Esophagus squamous epithelium (tissue), 5 donors: ENCODE results near the gene HUS1. TPM values are rescaled to one million over a fixed set of nuclear protein-coding genes. Genes with fewer than 3 reads are reported as not detected.

Experiments used
- DNase-seq: peaks from one replicate; lab custom pipeline; 2025; lab: John Stamatoyannopoulos, UW
- H3K27ac ChIP-seq, 4 donors: fragments of 200-600 bp; sonication (generic); one replicate each; pipeline ENCODE4 v1.5.1; 2016 to 2019; ENCODE audit warnings: mild to moderate bottlenecking in 1 of 4
- H3K27me3 ChIP-seq, 4 donors: fragments of 200-600 bp; sonication (generic); 1 replicate in 3 of 4; 2 replicates in 1 of 4; pipeline versions ENCODE4 v1.5.1 to v1.6.0; 2017 to 2021; ENCODE audit warnings: antibody characterized with exemption in 1 of 4
- H3K36me3 ChIP-seq, 3 donors: fragments of 200-600 bp; sonication (generic); one replicate each; pipeline ENCODE4 v1.5.1; 2016 to 2019
- H3K4me1 ChIP-seq, 3 donors: fragments of 200-600 bp; sonication (generic); one replicate each; pipeline ENCODE4 v1.5.1; 2017 to 2019
- H3K4me3 ChIP-seq, 4 donors: fragments of 200-600 bp; sonication (generic); 1 replicate in 3 of 4; 2 replicates in 1 of 4; pipeline ENCODE4 v1.5.1; 2016 to 2019; ENCODE audit warnings: mild to moderate bottlenecking in 2 of 4, moderate library complexity in 1 of 4
- H3K9me3 ChIP-seq, 3 donors: fragments of 200-600 bp; sonication (generic); one replicate each; pipeline ENCODE4 v1.5.1; 2016 to 2019
- POLR2A ChIP-seq, 4 donors: fragments of 450-650 bp; IDR thresholded peaks; one replicate each; pipeline ENCODE4 v1.6.1; 2017; ENCODE audit warnings: antibody characterized with exemption in 4 of 4, mild to moderate bottlenecking in 4 of 4, moderate library complexity in 3 of 4
- WGBS, 2 donors: methylation state at CpG; one replicate each; pipeline ENCODE4 v1.1.5; 2018; 5-methylcytosine and 5-hydroxymethylcytosine counted together
- intact Hi-C: fragments of 100-400 bp; cut with DNase I; formaldehyde crosslinking; loops from one replicate; pipeline ENCODE4 v1.15.0; 2022
- total RNA-seq, 4 donors: library from RNA; depleted of rRNA; stranded (reverse); fragments of >200 nt; gene quantifications; one replicate each; pipeline ENCODE4 v1.1.0, GENCODE V29; 2016
- TF ChIP-seq, protein P1 (sequence below), 6 experiments: fragments of 450-650 bp in 4 of 6; fragments of 200-600 bp in 2 of 6; sonication (generic) in 2 of 6; IDR thresholded peaks; one replicate each; pipeline ENCODE4 v1.5.1; 2016 to 2019; ENCODE audit warnings: antibody characterized with exemption in 6 of 6, mild to moderate bottlenecking in 4 of 6, moderate library complexity in 4 of 6
- donor health status: DM: yes; HTN: yes; CAD: no.

HUS1 gene
- total RNA-seq, 4 donors from 2014 or later, result 15.2 to 31.6 (median 24.0) TPM

DNA sequence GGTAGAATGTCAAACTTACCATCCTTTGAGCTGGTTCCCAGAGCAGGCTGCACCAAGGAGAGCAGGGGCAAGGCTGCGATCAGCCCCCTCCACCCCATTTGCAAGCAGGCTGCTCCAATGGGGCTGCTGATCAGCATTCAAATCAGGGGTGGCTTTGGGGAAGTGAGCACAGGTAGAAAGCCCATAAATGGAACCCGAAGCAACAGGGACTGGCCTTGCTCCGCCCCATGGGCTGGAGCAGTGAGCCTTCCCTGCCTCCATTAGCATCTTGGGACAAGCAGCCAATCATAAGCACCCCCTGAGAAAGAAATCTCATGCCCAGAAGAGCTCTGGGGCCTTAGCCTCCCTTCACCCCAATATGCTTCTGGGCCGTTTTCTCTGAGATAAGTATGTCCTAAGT, 27.2 kb downstream of the HUS1 start:
- no peaks in the 10 kb centered on the region for H3K27me3 ChIP-seq
- 78 to 86% methylated on average over 4 of the region's 4 CpGs for whole genome bisulfite sequencing, 2 donors
- H3K27ac ChIP-seq, result no peak overlapping the region
- no peaks in the 10 kb centered on the region for H3K9me3 ChIP-seq
- TF ChIP-seq POLR2A (IDR thresholded peaks at IDR 0.05), result no peak
- TF ChIP-seq, protein P1, sequence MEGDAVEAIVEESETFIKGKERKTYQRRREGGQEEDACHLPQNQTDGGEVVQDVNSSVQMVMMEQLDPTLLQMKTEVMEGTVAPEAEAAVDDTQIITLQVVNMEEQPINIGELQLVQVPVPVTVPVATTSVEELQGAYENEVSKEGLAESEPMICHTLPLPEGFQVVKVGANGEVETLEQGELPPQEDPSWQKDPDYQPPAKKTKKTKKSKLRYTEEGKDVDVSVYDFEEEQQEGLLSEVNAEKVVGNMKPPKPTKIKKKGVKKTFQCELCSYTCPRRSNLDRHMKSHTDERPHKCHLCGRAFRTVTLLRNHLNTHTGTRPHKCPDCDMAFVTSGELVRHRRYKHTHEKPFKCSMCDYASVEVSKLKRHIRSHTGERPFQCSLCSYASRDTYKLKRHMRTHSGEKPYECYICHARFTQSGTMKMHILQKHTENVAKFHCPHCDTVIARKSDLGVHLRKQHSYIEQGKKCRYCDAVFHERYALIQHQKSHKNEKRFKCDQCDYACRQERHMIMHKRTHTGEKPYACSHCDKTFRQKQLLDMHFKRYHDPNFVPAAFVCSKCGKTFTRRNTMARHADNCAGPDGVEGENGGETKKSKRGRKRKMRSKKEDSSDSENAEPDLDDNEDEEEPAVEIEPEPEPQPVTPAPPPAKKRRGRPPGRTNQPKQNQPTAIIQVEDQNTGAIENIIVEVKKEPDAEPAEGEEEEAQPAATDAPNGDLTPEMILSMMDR (IDR thresholded peaks at IDR 0.05), result no peak
- H3K4me1 ChIP-seq, result peaks cover 0 to 26% (median 4%) of the 10 kb centered on the region in 3 donors
- no peak for DNase-seq
- intact Hi-C loops, result no loop called here
- H3K36me3 ChIP-seq, result peaks cover 0 to 33% (median 6%) of the 10 kb centered on the region in 3 donors
- H3K4me3 ChIP-seq, result no peak overlapping the region

DNA sequence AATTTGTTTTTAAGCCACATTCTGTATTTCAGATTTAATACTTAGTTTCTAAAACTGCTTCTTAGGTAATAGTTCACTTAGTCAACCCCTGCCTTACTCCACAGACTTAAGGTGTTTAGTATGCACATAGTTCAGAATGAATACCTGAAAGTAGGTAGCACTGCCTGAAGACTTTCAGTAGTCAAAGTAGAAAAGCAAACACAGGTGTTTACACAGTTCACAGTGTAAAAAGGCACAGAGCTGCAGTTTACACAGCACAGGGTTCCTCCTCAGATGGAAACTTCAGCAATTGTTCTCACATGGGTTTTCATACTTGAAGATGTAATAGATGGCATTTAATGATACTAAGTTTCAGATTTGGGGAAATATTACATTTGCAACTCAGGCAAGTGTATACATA, 28.0 kb downstream of the HUS1 start:
- no peak for DNase-seq
- no peak for TF ChIP-seq POLR2A (IDR thresholded peaks at IDR 0.05)
- TF ChIP-seq, protein P1 (IDR thresholded peaks at IDR 0.05), result no peak

DNA sequence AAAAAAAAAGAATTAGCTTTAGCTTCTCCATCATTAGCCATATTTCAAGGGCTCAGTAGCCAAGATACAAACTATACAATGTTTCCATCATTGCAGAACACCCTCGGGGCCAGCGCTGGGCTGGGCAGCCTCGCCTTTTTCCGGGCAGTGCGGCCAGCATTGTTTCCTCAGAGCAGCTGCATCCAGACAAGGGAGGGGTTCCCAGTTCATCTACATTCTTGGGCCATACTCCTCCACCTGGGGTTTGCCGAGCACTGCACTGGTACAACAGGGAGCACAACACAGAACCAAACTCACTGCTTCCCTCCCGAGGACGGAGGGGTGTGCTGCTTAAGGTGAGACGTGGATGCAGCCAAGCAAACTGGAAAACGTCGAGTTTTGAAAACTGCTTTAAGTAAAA, 28.7 kb downstream of the HUS1 start:
- intact Hi-C loops, result no loop called here
- 36 to 40% methylated on average over 11 of the region's 11 CpGs for WGBS, 2 donors
- Histone ChIP-seq H3K36me3 (peaks cover 0 to 18% (median 6%) of the 10 kb centered on the region in 3 donors), H3K27ac (peak overlapping the region in 2 of 4 donors; percentile 35 to 59), H3K27me3 (no peaks in the 10 kb centered on the region), H3K4me3 (no peak overlapping the region), H3K4me1 (peaks cover 0 to 26% (median 4%) of the 10 kb centered on the region in 3 donors), H3K9me3 (no peaks in the 10 kb centered on the region)
- DNase-seq, result no peak
- TF ChIP-seq POLR2A (IDR thresholded peaks at IDR 0.05), result no peak
- TF ChIP-seq, protein P1 (IDR thresholded peaks at IDR 0.05), result peak in 1 of 6 experiments; percentile 45

More for the DNA sequence above, 28.0 kb downstream of the HUS1 start:
- Histone ChIP-seq H3K27me3 (no peaks in the 10 kb centered on the region), H3K4me1 (peaks cover 0 to 26% (median 4%) of the 10 kb centered on the region in 3 donors), H3K9me3 (no peaks in the 10 kb centered on the region), H3K27ac (peak overlapping the region in 2 of 4 donors; percentile 35 to 58), H3K4me3 (no peak overlapping the region), H3K36me3 (peaks cover 0 to 24% (median 6%) of the 10 kb centered on the region in 3 donors)
- intact Hi-C loops, result no loop called here

DNA sequence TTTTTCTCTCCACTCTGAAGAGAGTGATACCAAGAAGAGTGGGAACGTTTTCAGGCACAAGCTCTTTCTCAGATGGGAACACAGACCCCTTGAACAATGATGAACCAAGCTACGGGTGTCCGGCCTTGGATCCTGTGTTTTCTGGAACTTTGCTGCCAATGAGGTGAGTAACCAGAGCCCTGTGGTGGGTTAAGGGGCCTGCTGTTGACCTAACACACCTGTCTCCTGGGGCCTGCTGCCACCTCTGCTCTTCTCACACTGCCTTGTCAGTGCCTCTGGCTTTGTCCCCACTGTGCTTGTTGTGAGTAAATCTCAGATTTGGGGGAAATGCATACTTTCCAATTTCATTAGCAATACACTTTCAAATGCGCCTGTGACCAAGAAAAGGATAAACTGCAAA, 29.7 kb downstream of the HUS1 start:
- Histone ChIP-seq H3K27me3 (no peaks in the 10 kb centered on the region), H3K4me3 (no peak overlapping the region), H3K4me1 (peaks cover 0 to 26% (median 4%) of the 10 kb centered on the region in 3 donors), H3K36me3 (peaks cover 0 to 11% (median 6%) of the 10 kb centered on the region in 3 donors), H3K27ac (peak overlapping the region in 2 of 4 donors; percentile 10 to 59), H3K9me3 (no peaks in the 10 kb centered on the region)
- no peak for DNase-seq
- 91 to 92% methylated on average over 3 to 4 of the region's 4 CpGs for WGBS, 2 donors
- TF ChIP-seq, protein P1 (IDR thresholded peaks at IDR 0.05), result no peak
- no peak for TF ChIP-seq POLR2A (IDR thresholded peaks at IDR 0.05)
- intact Hi-C loops, result loop anchor here (5.0 kb wide), 1 partner anchor 163 kb away; no protein-coding TSS in a partner anchor

DNA sequence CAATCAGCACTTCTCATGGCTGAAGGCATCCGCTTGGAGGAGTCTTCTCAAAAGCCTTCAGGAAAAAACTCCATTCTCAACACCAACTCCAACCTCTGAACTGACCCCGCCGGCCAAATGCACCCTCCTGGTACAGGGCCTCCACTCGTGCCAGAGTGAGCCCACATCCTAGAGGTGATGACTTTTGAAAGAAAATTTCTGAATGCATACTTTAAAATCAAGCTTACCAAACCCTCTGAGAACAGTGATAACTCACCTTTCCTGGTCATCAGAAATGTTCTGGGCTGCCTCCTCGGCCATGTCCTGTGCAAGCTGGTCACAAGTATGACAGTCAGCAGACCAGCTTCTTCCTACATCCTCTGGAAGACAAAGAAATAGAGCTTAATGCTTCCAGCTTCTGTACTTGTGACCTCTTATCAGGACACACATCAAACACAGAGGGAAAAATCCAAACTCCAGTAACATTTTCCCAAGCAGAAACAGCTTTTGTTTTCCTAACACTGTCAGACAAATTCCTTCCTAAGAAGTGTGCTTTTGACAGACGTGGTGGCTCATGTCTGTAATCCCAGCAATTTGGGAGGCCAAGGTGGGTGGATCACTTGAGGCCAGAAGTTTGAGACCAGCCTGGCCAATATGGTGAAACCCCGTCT, 31.1 kb downstream of the HUS1 start, which contains the start of gene PKD1L1:
Gene PKD1L1, minus strand, starts transcription at position 326 of the 650 bp plus-strand sequence. Its CDS starts 26 bp downstream, at position 300.
- Histone ChIP-seq H3K27me3 (no peaks in the 10 kb centered on the region), H3K4me3 (no peak within 1 kb of the TSS), H3K9me3 (no peaks in the 10 kb centered on the region), H3K4me1 (peaks cover 0 to 26% (median 4%) of the 10 kb centered on the region in 3 donors), H3K27ac (peak within 1 kb of the TSS in 3 of 4 donors; percentile 5 to 75 (median 36)), H3K36me3 (no peaks in the 10 kb centered on the region)
- no peak for DNase-seq
- intact Hi-C loops, result loop anchor here (5.0 kb wide), 1 partner anchor 164 kb away; no protein-coding TSS in a partner anchor
- TF ChIP-seq, protein P1 (IDR thresholded peaks at IDR 0.05), result no peak
- TF ChIP-seq POLR2A (IDR thresholded peaks at IDR 0.05), result no peak
- WGBS, 2 donors, result 65 to 80% methylated on average over 4 to 7 of the region's 7 CpGs
